DND-41 (cell line): ENCODE results near the gene EYA2.

ENCODE experiments used
- EZH2 ChIP-seq: IDR thresholded peaks from 3 replicates; pipeline ENCODE4 v1.6.1; 2012; ENCODE audit warnings: borderline replicate concordance, low read depth, mild to moderate bottlenecking, moderate library complexity, low read length, inconsistent platforms; ENCODE audit not compliant: severe bottlenecking
- TF ChIP-seq, protein P1 (sequence below): IDR thresholded peaks from 2 replicates; pipeline ENCODE4 v1.5.1; 2012; ENCODE audit warnings: borderline replicate concordance, low read length, moderate library complexity, mild to moderate bottlenecking; ENCODE audit not compliant: poor library complexity, severe bottlenecking; ENCODE audit errors: extremely low read depth

DNA sequence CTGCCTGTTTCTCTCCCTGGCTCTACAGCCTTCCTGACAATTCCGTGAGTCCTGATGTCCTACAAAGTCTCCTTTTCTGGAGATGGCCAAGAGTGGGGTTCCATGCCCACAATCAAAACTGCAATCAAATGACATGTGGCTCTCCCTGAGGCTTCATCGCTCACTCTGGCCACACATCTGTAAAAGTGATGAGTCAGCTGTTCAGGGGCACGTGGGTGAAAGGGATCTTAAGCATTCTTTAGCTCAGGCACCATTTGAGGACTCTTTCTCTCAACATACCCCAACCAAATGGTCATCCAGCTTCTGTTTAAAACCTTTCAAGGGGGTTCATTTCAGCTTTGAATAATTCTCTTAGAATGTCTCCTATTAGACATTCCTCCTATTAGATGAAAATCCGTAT, 42.3 kb upstream of the EYA2 start:
- TF ChIP-seq, protein P1, sequence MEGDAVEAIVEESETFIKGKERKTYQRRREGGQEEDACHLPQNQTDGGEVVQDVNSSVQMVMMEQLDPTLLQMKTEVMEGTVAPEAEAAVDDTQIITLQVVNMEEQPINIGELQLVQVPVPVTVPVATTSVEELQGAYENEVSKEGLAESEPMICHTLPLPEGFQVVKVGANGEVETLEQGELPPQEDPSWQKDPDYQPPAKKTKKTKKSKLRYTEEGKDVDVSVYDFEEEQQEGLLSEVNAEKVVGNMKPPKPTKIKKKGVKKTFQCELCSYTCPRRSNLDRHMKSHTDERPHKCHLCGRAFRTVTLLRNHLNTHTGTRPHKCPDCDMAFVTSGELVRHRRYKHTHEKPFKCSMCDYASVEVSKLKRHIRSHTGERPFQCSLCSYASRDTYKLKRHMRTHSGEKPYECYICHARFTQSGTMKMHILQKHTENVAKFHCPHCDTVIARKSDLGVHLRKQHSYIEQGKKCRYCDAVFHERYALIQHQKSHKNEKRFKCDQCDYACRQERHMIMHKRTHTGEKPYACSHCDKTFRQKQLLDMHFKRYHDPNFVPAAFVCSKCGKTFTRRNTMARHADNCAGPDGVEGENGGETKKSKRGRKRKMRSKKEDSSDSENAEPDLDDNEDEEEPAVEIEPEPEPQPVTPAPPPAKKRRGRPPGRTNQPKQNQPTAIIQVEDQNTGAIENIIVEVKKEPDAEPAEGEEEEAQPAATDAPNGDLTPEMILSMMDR = no peak
- TF ChIP-seq EZH2 = no peak
